ENCODE measurements around the gene C16orf78.

Gene C16orf78

GRCh38 chr16:49411121-49411970 lies 37.7 kb downstream of the C16orf78 start:
- H3K4me3 Mint-ChIP-seq = no peak overlapping the region
- H3K27me3 Mint-ChIP-seq = peaks cover 0 to 31% of the 10 kb centered on the region in 2 donors
- DNase-seq = no peak
- peaks cover 0 to 3% of the 10 kb centered on the region in 2 donors for H3K4me1 Mint-ChIP-seq (ENCODE audit: low read depth in 2 of 2)
- H3K9me3 Mint-ChIP-seq = no peaks in the 10 kb centered on the region
- no peak overlapping the region for H3K27ac Mint-ChIP-seq
- no peak for ATAC-seq (replicated peaks)
- no peaks in the 10 kb centered on the region for H3K36me3 Mint-ChIP-seq (ENCODE audit: insufficient read depth)

DNA sequence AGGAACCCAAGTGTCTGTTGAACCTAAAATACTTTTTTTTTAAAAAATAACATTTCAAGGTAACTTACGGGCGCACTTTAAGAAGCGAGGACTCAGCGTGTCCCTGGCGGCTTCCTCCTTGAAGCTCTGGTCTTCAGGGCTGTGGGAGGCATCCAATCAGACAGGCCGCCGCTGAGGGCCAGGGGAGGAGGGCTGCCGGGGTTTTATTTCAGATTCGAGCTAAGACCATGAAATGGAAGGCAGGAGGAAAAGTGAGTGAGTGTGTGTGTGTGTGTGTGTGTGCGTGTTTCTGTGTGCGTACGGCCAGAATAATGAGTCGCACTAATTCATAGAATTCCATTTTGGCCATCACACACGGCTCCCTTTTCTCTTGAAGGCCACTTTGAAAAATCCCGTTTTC lies 41.1 kb downstream of the C16orf78 start:
- Mint-ChIP-seq H3K36me3 (ENCODE audit: insufficient read depth) (no peaks in the 10 kb centered on the region), H3K9me3 (no peaks in the 10 kb centered on the region), H3K4me1 (ENCODE audit: low read depth in 2 of 2) (peaks cover 0 to 5% of the 10 kb centered on the region in 2 donors), H3K27me3 (peaks cover 0 to 31% of the 10 kb centered on the region in 2 donors), H3K4me3 (no peak overlapping the region), H3K27ac (no peak overlapping the region)
- DNase-seq (no peak), ATAC-seq (replicated peaks) (no peak)

- ATAC-seq (replicated peaks) (no peak), DNase-seq (no peak)
- H3K4me1 Mint-ChIP-seq (ENCODE audit: low read depth in 2 of 2) = peaks cover 0 to 8% of the 10 kb centered on the region in 2 donors
- H3K27ac Mint-ChIP-seq = no peak overlapping the region
- H3K27me3 Mint-ChIP-seq = peaks cover 0 to 30% of the 10 kb centered on the region in 2 donors
- H3K9me3 Mint-ChIP-seq = no peaks in the 10 kb centered on the region
- no peaks in the 10 kb centered on the region for H3K36me3 Mint-ChIP-seq (ENCODE audit: insufficient read depth)
- H3K4me3 Mint-ChIP-seq = no peak overlapping the region
Measured at GRCh38 chr16:49415083-49415482, 41.5 kb downstream of the C16orf78 start.

- DNase-seq = no peak
- H3K27me3 Mint-ChIP-seq = peaks cover 3 to 20% of the 10 kb centered on the region in 2 donors
- no peak for ATAC-seq (replicated peaks)
- no peaks in the 10 kb centered on the region for H3K9me3 Mint-ChIP-seq
- H3K4me3 Mint-ChIP-seq = no peak overlapping the region
- H3K27ac Mint-ChIP-seq = no peak overlapping the region
- no peaks in the 10 kb centered on the region for H3K36me3 Mint-ChIP-seq (ENCODE audit: insufficient read depth)
- H3K4me1 Mint-ChIP-seq (ENCODE audit: low read depth in 2 of 2) = peaks cover 0 to 9% of the 10 kb centered on the region in 2 donors
Measured at GRCh38 chr16:49416001-49416675, 42.5 kb downstream of the C16orf78 start.

GRCh38 chr16:49417354-49417753 lies 43.8 kb downstream of the C16orf78 start:
- Mint-ChIP-seq H3K36me3 (ENCODE audit: insufficient read depth) (no peaks in the 10 kb centered on the region), H3K27me3 (peaks cover 10 to 20% of the 10 kb centered on the region in 2 donors), H3K27ac (no peak overlapping the region), H3K9me3 (no peaks in the 10 kb centered on the region), H3K4me3 (no peak overlapping the region), H3K4me1 (ENCODE audit: low read depth in 2 of 2) (peaks cover 0 to 9% of the 10 kb centered on the region in 2 donors)
- no peak for DNase-seq
- no peak for ATAC-seq (replicated peaks)

DNA sequence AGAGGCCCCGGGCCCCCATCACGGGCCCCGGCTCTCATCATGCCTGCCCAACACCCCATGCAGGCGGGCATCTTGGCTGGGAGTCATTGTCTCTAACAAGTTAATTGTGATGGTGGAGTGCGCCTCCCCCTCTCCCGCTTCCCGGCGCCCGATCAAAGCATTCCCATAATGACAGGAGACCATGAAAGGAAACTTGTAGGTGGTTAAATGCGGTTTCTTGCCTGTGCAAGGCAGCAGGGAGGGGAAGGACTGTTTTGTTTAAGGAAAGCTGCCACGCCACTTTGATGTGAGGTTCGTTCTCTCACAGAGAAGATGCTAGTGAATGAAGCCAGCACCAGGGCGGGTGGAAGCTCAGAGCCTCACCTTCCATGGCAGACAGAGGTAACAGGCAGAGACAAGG lies 45.4 kb downstream of the C16orf78 start:
- no peaks in the 10 kb centered on the region for H3K36me3 Mint-ChIP-seq (ENCODE audit: insufficient read depth)
- ATAC-seq (replicated peaks) (no peak), DNase-seq (no peak)
- H3K27ac Mint-ChIP-seq = no peak overlapping the region
- H3K9me3 Mint-ChIP-seq = no peaks in the 10 kb centered on the region
- no peak overlapping the region for H3K4me3 Mint-ChIP-seq
- peaks cover 0 to 9% of the 10 kb centered on the region in 2 donors for H3K4me1 Mint-ChIP-seq (ENCODE audit: low read depth in 2 of 2)
- H3K27me3 Mint-ChIP-seq = peaks cover 13 to 25% of the 10 kb centered on the region in 2 donors

- no peak for ATAC-seq (replicated peaks)
- H3K4me1 Mint-ChIP-seq (ENCODE audit: low read depth in 2 of 2) = peaks cover 0 to 9% of the 10 kb centered on the region in 2 donors
- H3K27me3 Mint-ChIP-seq = peaks cover 18 to 25% of the 10 kb centered on the region in 2 donors
- H3K27ac Mint-ChIP-seq = no peak overlapping the region
- H3K4me3 Mint-ChIP-seq = no peak overlapping the region
- H3K36me3 Mint-ChIP-seq (ENCODE audit: insufficient read depth) = no peaks in the 10 kb centered on the region
- no peaks in the 10 kb centered on the region for H3K9me3 Mint-ChIP-seq
- DNase-seq = no peak
Measured at GRCh38 chr16:49419862-49420261, 46.3 kb downstream of the C16orf78 start.

GRCh38 chr16:49422896-49423295 lies 49.3 kb downstream of the C16orf78 start:
- Mint-ChIP-seq H3K27me3 (peaks cover 18 to 20% of the 10 kb centered on the region in 2 donors), H3K4me1 (ENCODE audit: low read depth in 2 of 2) (peaks cover 0 to 9% of the 10 kb centered on the region in 2 donors), H3K27ac (no peak overlapping the region), H3K36me3 (ENCODE audit: insufficient read depth) (no peaks in the 10 kb centered on the region), H3K9me3 (no peaks in the 10 kb centered on the region), H3K4me3 (no peak overlapping the region)
- DNase-seq (no peak), ATAC-seq (replicated peaks) (no peak)

DNA sequence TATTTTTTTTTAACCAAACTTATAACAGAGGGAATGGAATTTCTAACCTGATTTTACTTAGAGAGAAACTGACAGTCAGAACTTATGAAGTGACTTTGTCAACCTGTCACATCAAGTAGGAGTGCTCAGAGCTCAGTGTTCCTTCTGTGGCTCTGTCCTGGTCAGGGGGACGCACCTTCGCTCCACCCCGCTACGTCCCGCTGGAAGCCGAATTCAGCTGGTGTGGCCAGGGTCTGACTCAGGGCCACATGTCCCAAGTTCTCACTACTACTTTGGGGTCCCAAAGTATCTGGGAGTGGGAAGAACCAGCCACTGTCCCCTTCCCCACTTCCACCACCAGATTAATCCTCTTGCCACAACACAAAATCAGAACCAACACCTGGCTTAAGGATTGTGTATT lies 51.4 kb downstream of the C16orf78 start:
- no peak for ATAC-seq (replicated peaks)
- no peak for DNase-seq
- Mint-ChIP-seq H3K4me1 (ENCODE audit: low read depth in 2 of 2) (peaks cover 0 to 2% of the 10 kb centered on the region in 2 donors), H3K4me3 (no peak overlapping the region), H3K36me3 (ENCODE audit: insufficient read depth) (no peaks in the 10 kb centered on the region), H3K9me3 (peaks cover 0 to 11% of the 10 kb centered on the region in 2 donors), H3K27me3 (peaks cover 18 to 25% of the 10 kb centered on the region in 2 donors), H3K27ac (no peak overlapping the region)

DNA sequence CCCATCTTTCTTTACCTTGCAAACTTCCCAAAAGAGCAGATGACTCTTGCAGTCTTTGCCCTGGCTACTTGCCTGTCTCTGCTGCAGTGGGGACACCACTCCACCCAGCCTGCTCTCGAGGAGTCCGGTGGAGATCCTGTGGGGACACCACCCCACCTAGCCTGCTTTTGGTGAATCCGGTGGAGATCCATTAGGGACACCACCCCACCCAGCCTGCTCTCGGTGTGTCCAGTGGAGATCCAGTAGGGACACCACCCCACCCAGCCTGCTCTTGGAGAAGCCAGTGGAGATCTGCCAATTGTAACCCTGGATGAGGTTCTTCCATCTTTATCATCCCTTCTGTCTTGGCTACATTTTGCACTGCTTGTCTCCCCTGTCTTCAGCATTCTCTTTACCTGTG lies 54.2 kb downstream of the C16orf78 start:
- DNase-seq = no peak
- Mint-ChIP-seq H3K9me3 (peaks cover 0 to 11% of the 10 kb centered on the region in 2 donors), H3K27me3 (peaks cover 16 to 41% of the 10 kb centered on the region in 2 donors), H3K36me3 (ENCODE audit: insufficient read depth) (no peaks in the 10 kb centered on the region), H3K4me1 (ENCODE audit: low read depth in 2 of 2) (no peaks in the 10 kb centered on the region), H3K4me3 (no peak overlapping the region), H3K27ac (no peak overlapping the region)
- no peak for ATAC-seq (replicated peaks)

GRCh38 chr16:49428808-49429207 lies 55.2 kb downstream of the C16orf78 start:
- Mint-ChIP-seq H3K27me3 (peaks cover 24 to 41% of the 10 kb centered on the region in 2 donors), H3K27ac (no peak overlapping the region), H3K4me3 (no peak overlapping the region), H3K9me3 (peaks cover 0 to 11% of the 10 kb centered on the region in 2 donors), H3K36me3 (ENCODE audit: insufficient read depth) (no peaks in the 10 kb centered on the region), H3K4me1 (ENCODE audit: low read depth in 2 of 2) (no peaks in the 10 kb centered on the region)
- ATAC-seq (replicated peaks) (no peak), DNase-seq (no peak)

- Mint-ChIP-seq H3K4me3 (no peak overlapping the region), H3K27ac (no peak overlapping the region), H3K27me3 (peaks cover 18 to 54% of the 10 kb centered on the region in 2 donors), H3K36me3 (ENCODE audit: insufficient read depth) (no peaks in the 10 kb centered on the region), H3K9me3 (peaks cover 0 to 11% of the 10 kb centered on the region in 2 donors), H3K4me1 (ENCODE audit: low read depth in 2 of 2) (no peaks in the 10 kb centered on the region)
- ATAC-seq (replicated peaks) = no peak
- DNase-seq = no peak
Measured at GRCh38 chr16:49431040-49431439, 57.4 kb downstream of the C16orf78 start.

DNA sequence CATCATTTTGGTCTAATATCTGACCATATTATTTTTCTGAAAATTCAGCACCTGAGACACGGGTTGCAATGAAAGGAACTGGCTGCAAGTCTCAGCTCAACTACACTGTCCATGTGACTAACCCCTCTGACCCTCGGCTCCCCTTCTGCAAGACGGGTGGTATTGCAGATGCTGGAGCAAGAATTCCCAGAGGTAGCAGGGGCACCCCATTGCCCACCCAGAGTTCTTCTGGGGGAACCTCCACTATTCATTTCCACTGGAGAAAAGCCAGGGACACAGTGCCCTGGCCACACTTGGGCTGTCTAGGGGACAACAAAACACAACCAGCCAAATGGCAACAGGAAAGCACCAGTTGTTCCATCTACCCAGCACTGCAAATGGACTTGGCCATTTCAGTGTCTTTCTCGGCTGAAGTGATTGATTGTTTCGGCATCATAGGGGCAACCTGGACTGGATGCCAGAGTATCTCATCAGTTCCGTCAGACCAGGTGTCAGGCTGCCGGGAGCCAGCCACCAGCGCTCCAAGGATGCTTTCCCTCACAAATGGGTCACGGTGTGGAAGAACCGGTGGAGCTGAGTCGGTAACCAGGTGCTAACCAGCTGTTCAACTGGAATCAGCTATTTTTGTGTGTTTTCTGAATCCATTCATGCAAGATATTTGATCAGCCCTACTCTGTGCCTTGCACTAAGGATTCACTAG lies 58.1 kb downstream of the C16orf78 start:
- no peak overlapping the region for H3K27ac Mint-ChIP-seq
- H3K4me1 Mint-ChIP-seq (ENCODE audit: low read depth in 2 of 2) = no peaks in the 10 kb centered on the region
- ATAC-seq (replicated peaks) (no peak), DNase-seq (no peak)
- peaks cover 25 to 61% of the 10 kb centered on the region in 2 donors for H3K27me3 Mint-ChIP-seq
- H3K9me3 Mint-ChIP-seq = peaks cover 0 to 11% of the 10 kb centered on the region in 2 donors
- no peaks in the 10 kb centered on the region for H3K36me3 Mint-ChIP-seq (ENCODE audit: insufficient read depth)
- H3K4me3 Mint-ChIP-seq = no peak overlapping the region

Data from effector memory CD8-positive, alpha-beta T cell (primary cell).